SJCRH30 (cell line): ENCODE measurements around the gene SATL1. TPM values are rescaled to one million over a fixed set of nuclear protein-coding genes. Genes with fewer than 3 reads are reported as not detected.
A peak's percentile ranks its signal among the peaks of the same experiment; 100 is the strongest.
"Not testable (repeated sequence)": the region's sequence is repeated elsewhere in the genome, so short reads cannot be mapped to it uniquely, and the experiment has no call there.

Experiments used
- DNase-seq, 2 experiments: peaks; one replicate each; pipeline ENCODE4 v3.0.0-alpha.2; 2015 to 2020
- H3K27ac ChIP-seq: fragments of 250-450 bp; sonication (Bioruptor Pico); 2 replicates; pipeline ENCODE4 v1.5.1; 2020; ENCODE audit warnings: mild to moderate bottlenecking, moderate library complexity
- H3K27me3 ChIP-seq: fragments of 250-450 bp; sonication (Bioruptor Pico); 2 replicates; pipeline ENCODE4 v1.5.1; 2020; ENCODE audit warnings: mild to moderate bottlenecking, moderate library complexity
- H3K36me3 ChIP-seq: fragments of 250-450 bp; sonication (Bioruptor Pico); 2 replicates; pipeline ENCODE4 v1.5.1; 2020; ENCODE audit warnings: mild to moderate bottlenecking, moderate library complexity
- H3K4me1 ChIP-seq: fragments of 250-450 bp; sonication (Bioruptor Pico); 2 replicates; pipeline ENCODE4 v1.5.1; 2020; ENCODE audit warnings: mild to moderate bottlenecking, moderate library complexity
- H3K4me3 ChIP-seq: fragments of 250-450 bp; sonication (Bioruptor Pico); 2 replicates; pipeline ENCODE4 v1.5.1; 2020; ENCODE audit warnings: mild to moderate bottlenecking, moderate library complexity
- H3K9me3 ChIP-seq: fragments of 250-450 bp; sonication (Bioruptor Pico); replicated peaks from 2 replicates; pipeline ENCODE4 v1.5.1; 2020; ENCODE audit warnings: mild to moderate bottlenecking, moderate library complexity
- total RNA-seq: library from RNA; depleted of rRNA; stranded (reverse); fragments of >200 nt; shearing (Covaris generic); gene quantifications from 2 replicates; pipeline ENCODE4 v1.2.3, GENCODE V29; 2014; rRNA removed

Gene SATL1, protein sequence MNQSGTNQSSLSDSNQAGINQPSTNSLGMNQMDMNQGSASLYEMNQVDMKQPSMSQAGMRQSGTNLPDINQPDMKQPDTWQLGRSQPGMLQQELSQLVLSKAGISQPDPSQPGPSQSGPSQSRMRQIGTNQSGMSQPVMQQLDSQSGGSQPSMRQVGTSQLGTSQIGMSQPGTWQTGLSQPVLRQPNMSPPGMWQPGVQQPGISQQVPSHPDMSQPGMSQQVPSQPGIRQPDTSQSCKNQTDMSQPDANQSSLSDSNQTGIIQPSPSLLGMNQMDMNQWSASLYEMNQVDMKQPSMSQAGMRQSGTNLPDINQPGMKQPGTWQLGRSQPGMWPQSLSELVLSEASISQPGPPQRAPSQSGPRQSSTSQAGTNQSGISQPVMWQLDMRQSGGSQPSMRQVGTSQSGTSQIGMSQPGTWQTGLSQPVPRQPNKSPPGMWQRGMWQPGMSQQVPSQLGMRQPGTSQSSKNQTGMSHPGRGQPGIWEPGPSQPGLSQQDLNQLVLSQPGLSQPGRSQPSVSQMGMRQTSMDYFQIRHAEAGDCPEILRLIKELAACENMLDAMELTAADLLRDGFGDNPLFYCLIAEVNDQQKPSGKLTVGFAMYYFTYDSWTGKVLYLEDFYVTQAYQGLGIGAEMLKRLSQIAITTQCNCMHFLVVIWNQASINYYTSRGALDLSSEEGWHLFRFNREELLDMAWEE
- total RNA-seq = 0.46 and 0.57 TPM in 2 replicates

GRCh38 chrX:85243761-85244449 is at the start of gene SATL1, which contains the start of gene ZNF711:
Gene SATL1, minus strand, starts transcription at chrX:85243779. Its CDS starts 134,811 bp downstream, at chrX:85108968.
Gene ZNF711, plus strand, starts transcription at chrX:85243991. Its CDS starts 3,582 bp downstream, at chrX:85247573.
- no peaks in the 10 kb centered on the region for H3K4me1 ChIP-seq
- no peaks in the 10 kb centered on the region for H3K9me3 ChIP-seq
- peak within 1 kb of the TSS; percentile 95 for H3K4me3 ChIP-seq
- no peaks in the 10 kb centered on the region for H3K27me3 ChIP-seq
- peak within 1 kb of the TSS; percentile 98 for H3K27ac ChIP-seq
- 0 out of 2 replicates have a peak, but pooled peaks cover 3% of the 10 kb centered on the region for H3K36me3 ChIP-seq
- DNase-seq = peak; percentile 87 to 89

DNA sequence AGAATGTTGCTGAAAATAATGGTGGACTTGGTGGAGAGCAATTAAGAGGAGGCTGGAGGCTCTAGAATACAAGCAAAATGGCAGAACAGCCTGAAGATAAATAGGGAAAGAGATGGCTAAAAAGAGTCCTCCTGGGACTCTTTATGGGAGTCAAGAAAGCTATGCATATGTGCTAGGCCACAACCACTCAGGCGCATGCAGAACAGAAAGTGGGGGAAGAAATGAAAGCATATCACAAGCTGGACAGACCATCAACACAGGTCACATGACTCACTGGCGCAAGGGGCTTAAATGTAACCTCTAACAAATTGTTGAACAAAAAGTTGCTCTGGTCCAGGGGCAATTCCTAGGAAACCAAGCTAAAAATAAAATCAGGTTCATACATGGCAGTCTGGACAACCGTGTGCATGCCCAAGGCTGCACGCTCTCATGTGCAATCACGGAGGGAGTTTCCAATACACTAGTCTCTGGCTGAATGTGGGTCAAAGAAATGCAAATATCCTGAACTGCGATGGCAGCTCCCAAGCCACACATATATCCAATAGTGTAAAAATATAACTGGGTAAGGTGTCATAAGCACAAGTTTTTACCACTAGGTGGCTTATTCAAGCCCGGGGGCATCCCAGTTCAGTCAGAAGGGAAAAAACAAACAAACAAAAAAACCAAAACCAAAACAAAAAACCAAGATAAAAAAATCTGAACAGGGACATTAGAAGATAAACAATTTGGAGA is 45.6 kb upstream of the SATL1 start:
- Histone ChIP-seq H3K4me1 (no peaks in the 10 kb centered on the region), H3K4me3 (no peak overlapping the region), H3K27ac (no peak overlapping the region), H3K9me3 (no peaks in the 10 kb centered on the region), H3K27me3 (no peaks in the 10 kb centered on the region), H3K36me3 (no peaks in the 10 kb centered on the region)
- DNase-seq = no peak

- H3K4me1 ChIP-seq, H3K27ac ChIP-seq, H3K4me3 ChIP-seq, H3K36me3 ChIP-seq, H3K27me3 ChIP-seq, H3K9me3 ChIP-seq, DNase-seq: not testable (repeated sequence)
These were observed 41.7 kb upstream of the SATL1 start for GRCh38 chrX:85285286-85285685.

DNA sequence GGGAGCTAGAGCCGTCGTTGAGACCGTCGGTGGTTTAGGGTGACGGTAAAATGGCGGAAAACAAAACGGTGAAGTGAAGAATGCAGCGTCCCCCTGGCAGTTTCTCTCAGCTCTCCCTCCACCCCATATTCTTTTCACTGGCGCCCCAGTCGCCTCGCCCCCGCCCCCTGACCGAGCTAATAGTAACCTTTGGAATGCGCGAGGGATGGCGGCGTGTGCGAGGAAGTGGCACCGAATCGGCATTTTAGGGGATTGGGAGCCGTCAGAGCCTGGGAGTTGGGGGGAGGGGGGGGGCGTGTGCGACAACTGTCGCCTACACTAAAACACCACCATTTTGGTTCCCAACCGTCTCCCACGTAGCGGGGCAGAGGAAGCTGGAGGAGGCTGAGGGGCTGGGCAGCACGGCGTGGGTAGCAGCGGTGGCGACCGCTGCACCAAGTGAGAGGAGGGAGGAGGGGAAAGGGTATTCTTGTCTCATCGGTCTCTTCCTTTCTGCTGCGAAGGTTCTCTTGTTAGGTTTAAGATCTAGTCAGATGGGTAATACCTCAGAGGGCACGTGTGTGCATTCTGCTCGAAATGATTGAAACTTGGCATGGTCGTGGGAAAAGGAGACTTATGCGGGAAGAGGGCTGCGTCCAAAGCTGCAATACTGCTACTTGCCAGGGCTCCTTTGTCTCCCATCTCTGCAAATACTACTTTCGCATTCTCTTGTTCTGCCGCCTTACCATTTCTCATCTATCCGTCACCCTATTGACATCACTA is 1.1 kb upstream of the SATL1 start:
- Histone ChIP-seq H3K9me3 (no peaks in the 10 kb centered on the region), H3K4me1 (no peaks in the 10 kb centered on the region), H3K27me3 (no peaks in the 10 kb centered on the region), H3K27ac (peak overlapping the region; percentile 98), H3K4me3 (peak overlapping the region; percentile 95), H3K36me3 (0 out of 2 replicates have a peak, but pooled peaks cover 3% of the 10 kb centered on the region)
- peak; percentile 27 to 45 for DNase-seq

DNA sequence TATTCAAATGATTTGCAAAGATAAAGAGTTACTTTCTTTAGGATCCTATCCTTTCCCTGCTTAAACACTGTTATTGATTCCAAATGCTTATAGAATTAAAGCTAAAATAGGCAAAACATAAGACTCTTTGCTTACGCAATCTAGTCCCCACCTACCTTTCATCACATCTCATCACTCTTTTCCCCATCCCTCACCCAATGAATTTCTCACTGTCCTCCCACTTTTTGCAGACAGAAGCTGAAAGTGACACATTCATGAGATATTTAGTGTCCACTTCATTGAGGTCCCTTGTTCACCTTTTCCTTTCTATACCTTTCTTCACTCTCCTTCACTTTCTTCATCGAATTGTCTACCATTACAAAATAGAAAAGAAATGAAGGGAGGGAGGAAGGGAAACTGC is 424 bp downstream of the SATL1 start:
- no peak for DNase-seq
- H3K4me3 ChIP-seq = peak overlapping the region; percentile 95
- H3K27me3 ChIP-seq = no peaks in the 10 kb centered on the region
- H3K36me3 ChIP-seq = 0 out of 2 replicates have a peak, but pooled peaks cover 3% of the 10 kb centered on the region
- H3K9me3 ChIP-seq = no peaks in the 10 kb centered on the region
- peak overlapping the region; percentile 19; the same call in 1 of the 2 replicates for H3K27ac ChIP-seq
- no peaks in the 10 kb centered on the region for H3K4me1 ChIP-seq

- no peaks in the 10 kb centered on the region for H3K9me3 ChIP-seq
- H3K36me3 ChIP-seq = no peaks in the 10 kb centered on the region
- no peak overlapping the region for H3K4me3 ChIP-seq
- H3K27me3 ChIP-seq = no peaks in the 10 kb centered on the region
- no peaks in the 10 kb centered on the region for H3K4me1 ChIP-seq
- no peak for DNase-seq
- H3K27ac ChIP-seq = no peak overlapping the region
These were observed 20.2 kb downstream of the SATL1 start for GRCh38 chrX:85223359-85223758.

DNA sequence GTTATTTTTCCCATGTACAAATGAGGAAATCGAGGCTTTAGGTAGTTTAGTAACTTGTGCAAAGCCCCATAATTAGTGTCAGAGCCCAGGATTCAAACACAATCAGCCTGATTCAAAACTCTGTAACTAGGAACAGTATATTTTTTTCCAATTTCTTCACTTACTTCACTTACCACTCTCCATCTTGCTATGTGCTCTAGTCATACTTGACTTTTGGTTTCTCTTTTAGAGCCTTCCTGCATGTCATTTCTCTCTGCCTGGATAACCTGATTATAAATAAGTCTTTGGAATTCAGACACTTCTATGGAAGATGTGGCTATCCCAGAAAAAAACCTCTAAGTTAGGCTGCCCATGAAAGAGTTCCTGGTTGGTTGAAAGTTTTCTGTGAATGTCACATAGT is 22.2 kb downstream of the SATL1 start:
- no peak for DNase-seq
- Histone ChIP-seq H3K36me3 (no peaks in the 10 kb centered on the region), H3K4me3 (no peak overlapping the region), H3K27ac (no peak overlapping the region), H3K9me3 (no peaks in the 10 kb centered on the region), H3K4me1 (no peaks in the 10 kb centered on the region), H3K27me3 (no peaks in the 10 kb centered on the region)

- Histone ChIP-seq H3K4me1 (no peaks in the 10 kb centered on the region), H3K27me3 (no peaks in the 10 kb centered on the region), H3K9me3 (no peaks in the 10 kb centered on the region), H3K4me3 (no peak overlapping the region), H3K36me3 (no peaks in the 10 kb centered on the region), H3K27ac (no peak overlapping the region)
- DNase-seq = no peak
These were observed 27.6 kb downstream of the SATL1 start for GRCh38 chrX:85215946-85216345.

DNA sequence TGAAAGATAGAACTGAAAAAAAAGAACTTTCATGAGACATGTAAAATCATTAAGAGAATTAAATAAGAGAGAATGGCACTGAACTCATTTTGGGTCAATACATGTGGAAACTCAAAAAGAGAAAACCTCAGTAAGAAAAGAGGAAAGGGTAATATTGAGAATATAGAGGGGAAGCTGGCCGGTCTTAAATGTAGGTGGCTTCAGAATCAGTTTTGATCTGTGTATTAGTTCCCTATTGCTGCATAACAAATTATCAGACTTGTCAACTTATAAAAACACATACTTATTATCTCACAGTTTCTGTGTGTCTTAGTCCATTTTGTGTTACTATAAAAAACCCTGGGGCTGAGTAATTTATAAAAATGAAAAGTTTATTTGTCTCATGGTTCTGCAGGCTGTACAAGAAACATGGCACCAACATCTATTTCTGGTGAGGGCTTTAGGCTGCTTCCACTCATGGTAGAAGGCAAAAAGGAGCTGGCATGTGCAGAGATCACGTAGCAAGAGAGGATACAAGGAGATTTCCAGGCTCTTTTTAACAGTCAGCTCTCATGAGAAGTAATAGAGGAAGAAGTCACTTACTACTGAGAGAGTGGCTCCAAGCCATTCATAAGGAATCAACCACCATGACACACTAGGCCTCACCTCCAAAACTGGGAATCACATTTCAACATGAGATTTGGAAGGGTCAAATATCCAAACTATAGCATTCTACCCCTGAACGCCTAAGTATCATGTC is 29.6 kb downstream of the SATL1 start:
- no peaks in the 10 kb centered on the region for H3K36me3 ChIP-seq

DNA sequence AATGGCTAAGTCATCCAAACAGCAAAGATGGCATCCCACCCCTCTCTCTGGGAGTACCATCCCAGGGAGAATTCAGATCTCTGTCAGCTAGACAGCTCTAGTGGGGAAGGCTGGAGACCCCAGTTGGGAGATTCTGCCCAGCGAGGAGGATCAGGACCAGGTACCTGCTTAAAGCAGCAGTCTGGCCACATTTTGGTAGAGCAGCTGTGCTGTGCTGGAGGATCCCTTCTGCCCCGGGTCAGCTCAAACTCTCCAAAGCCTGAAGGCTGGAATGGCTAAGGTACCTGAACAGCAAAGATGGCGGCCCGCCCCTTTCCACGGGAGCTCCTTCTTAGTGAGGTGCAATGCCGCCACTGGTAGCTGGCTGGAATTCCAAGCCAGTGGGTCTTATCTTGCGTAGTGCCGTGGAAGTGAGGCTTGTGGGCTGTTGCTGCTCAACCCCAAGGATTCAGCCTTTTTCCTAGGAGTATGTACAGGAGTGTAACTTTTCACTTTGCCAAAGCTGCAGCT is 40.1 kb downstream of the SATL1 start:
- no peak for DNase-seq
- no peaks in the 10 kb centered on the region for H3K4me1 ChIP-seq

More for the DNA sequence above, 29.6 kb downstream of the SATL1 start:
- H3K27ac ChIP-seq = no peak overlapping the region
- H3K4me3 ChIP-seq = no peak overlapping the region
- H3K27me3 ChIP-seq = no peaks in the 10 kb centered on the region
- H3K9me3 ChIP-seq = no peaks in the 10 kb centered on the region
- no peaks in the 10 kb centered on the region for H3K4me1 ChIP-seq
- DNase-seq = no peak

DNA sequence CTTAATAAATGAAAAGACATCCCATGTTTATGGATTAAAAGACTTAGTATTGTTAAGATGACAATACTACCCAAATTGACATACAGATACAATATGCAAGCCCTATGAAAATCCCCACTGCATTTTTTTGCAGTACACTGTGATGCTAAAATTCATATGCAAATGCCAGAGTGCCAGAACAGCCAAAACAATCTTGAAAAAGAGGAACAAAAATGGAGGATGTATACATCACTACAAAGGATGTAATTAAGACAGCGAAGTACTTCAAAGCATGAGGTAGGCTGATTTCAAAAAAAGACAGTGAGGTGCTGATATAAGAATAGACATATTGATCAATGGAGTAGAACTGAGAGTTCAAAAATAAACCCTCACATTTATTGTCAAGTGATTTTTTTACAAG is 47.3 kb downstream of the SATL1 start:
- no peak overlapping the region for H3K27ac ChIP-seq
- no peaks in the 10 kb centered on the region for H3K9me3 ChIP-seq
- H3K36me3 ChIP-seq = no peaks in the 10 kb centered on the region
- no peak for DNase-seq
- no peak overlapping the region for H3K4me3 ChIP-seq
- no peaks in the 10 kb centered on the region for H3K4me1 ChIP-seq
- no peaks in the 10 kb centered on the region for H3K27me3 ChIP-seq

More for the DNA sequence above, 40.1 kb downstream of the SATL1 start:
- H3K9me3 ChIP-seq = no peaks in the 10 kb centered on the region
- H3K36me3 ChIP-seq = no peaks in the 10 kb centered on the region
- no peaks in the 10 kb centered on the region for H3K27me3 ChIP-seq
- H3K4me3 ChIP-seq = no peak overlapping the region
- no peak overlapping the region for H3K27ac ChIP-seq

- Histone ChIP-seq H3K27me3 (no peaks in the 10 kb centered on the region), H3K4me3 (no peak overlapping the region), H3K27ac (no peak overlapping the region), H3K9me3 (no peaks in the 10 kb centered on the region), H3K36me3 (no peaks in the 10 kb centered on the region), H3K4me1 (no peaks in the 10 kb centered on the region)
- no peak for DNase-seq
These were observed 83.9 kb downstream of the SATL1 start for GRCh38 chrX:85159644-85160043.

- no peak for DNase-seq
- H3K36me3 ChIP-seq = no peaks in the 10 kb centered on the region
- H3K27me3 ChIP-seq = no peaks in the 10 kb centered on the region
- H3K27ac ChIP-seq = no peak overlapping the region
- no peak overlapping the region for H3K4me3 ChIP-seq
- H3K4me1 ChIP-seq = no peaks in the 10 kb centered on the region
- no peaks in the 10 kb centered on the region for H3K9me3 ChIP-seq
These were observed 102.6 kb downstream of the SATL1 start for GRCh38 chrX:85140964-85141363.
